Body of pancreas (tissue), 4 donors: ENCODE data around the gene CCDC149. TPM values are rescaled to one million over a fixed set of nuclear protein-coding genes. Genes with fewer than 3 reads are reported as not detected.

Experiments
- ATAC-seq: fragments of 150-250 bp; one replicate; pipeline ENCODE4 v1.9.1; 2016
- DNase-seq, 4 donors: peaks; one replicate each; pipeline ENCODE4 v3.0.0-alpha.2; 2019
- H3K27ac ChIP-seq, 4 donors: fragments of 200-600 bp; sonication (generic); 1 replicate in 3 of 4; 2 replicates in 1 of 4; pipeline versions ENCODE4 v1.5.1 to v1.6.1; 2016 to 2019; ENCODE audit warnings: mild to moderate bottlenecking in 1 of 4, mixed read lengths in 1 of 4, moderate library complexity in 1 of 4
- H3K27me3 ChIP-seq, 2 donors: fragments of 200-600 bp; sonication (generic); one replicate each; pipeline ENCODE4 v1.6.0; 2016; ENCODE audit warnings: mild to moderate bottlenecking in 1 of 2
- H3K36me3 ChIP-seq, 2 donors: fragments of 200-600 bp; sonication (generic); replicated peaks in 1 of 2; 2 replicates each; pipeline ENCODE4 v1.5.1; 2016; ENCODE audit warnings: low read depth in 2 of 2; ENCODE audit not compliant: insufficient read depth in 1 of 2
- H3K4me1 ChIP-seq: fragments of 200-600 bp; sonication (generic); one replicate; pipeline ENCODE4 v1.6.0; 2016
- H3K4me3 ChIP-seq, 2 donors: fragments of 200-600 bp; sonication (generic); 1 replicate in 1 of 2; 2 replicates in 1 of 2; pipeline ENCODE4 v1.5.1; 2016 to 2019
- H3K9me3 ChIP-seq, 3 donors: fragments of 200-600 bp; sonication (generic); 1 replicate in 2 of 3; 2 replicates in 1 of 3; pipeline ENCODE4 v1.5.1; 2016
- POLR2A ChIP-seq, 3 donors: fragments of 450-650 bp; IDR thresholded peaks; one replicate each; pipeline ENCODE4 v1.6.1; 2016; ENCODE audit warnings: antibody characterized with exemption in 3 of 3, mild to moderate bottlenecking in 2 of 3
- WGBS, 2 donors: methylation state at CpG; one replicate each; pipeline ENCODE4 v1.1.5; 2017; 5-methylcytosine and 5-hydroxymethylcytosine counted together
- intact Hi-C: fragments of 100-400 bp; cut with DNase I; formaldehyde crosslinking; loops from one replicate; pipeline ENCODE4 v1.15.1; 2023
- total RNA-seq, 2 donors: library from RNA; depleted of rRNA; stranded (reverse); fragments of >200 nt; gene quantifications; one replicate each; pipeline ENCODE4 v1.1.0, GENCODE V29; 2016
- TF ChIP-seq, protein P1 (sequence below), 7 experiments: fragments of 450-650 bp in 4 of 7; fragments of 200-600 bp in 3 of 7; sonication (generic) in 3 of 7; IDR thresholded peaks; one replicate each; pipeline ENCODE4 v1.5.1; 2016 to 2019; ENCODE audit warnings: antibody characterized with exemption in 7 of 7

Gene CCDC149
- total RNA-seq, 2 donors from 2014 or later: 9.6 to 15.0 TPM

DNA sequence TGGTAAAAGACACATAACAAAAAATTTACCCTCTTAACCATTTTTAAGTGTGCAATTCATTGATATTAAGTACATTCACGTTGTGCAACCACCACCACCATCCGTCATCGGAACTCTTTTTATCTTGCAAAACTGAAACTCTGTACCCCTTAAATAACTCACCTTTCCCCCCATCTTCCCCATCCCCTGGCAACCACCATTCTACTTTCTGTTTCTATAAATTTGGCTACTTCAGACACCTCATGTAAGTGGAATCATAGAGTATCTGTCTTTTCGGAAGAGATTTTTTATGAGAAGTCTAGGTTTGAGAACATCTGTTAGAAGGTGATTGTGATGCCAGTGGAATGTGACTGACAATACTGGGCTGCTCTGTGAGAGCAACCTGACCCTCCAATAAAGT is 39.8 kb upstream of the CCDC149 start:
- no peak for TF ChIP-seq POLR2A (IDR thresholded peaks at IDR 0.05)
- TF ChIP-seq, protein P1, sequence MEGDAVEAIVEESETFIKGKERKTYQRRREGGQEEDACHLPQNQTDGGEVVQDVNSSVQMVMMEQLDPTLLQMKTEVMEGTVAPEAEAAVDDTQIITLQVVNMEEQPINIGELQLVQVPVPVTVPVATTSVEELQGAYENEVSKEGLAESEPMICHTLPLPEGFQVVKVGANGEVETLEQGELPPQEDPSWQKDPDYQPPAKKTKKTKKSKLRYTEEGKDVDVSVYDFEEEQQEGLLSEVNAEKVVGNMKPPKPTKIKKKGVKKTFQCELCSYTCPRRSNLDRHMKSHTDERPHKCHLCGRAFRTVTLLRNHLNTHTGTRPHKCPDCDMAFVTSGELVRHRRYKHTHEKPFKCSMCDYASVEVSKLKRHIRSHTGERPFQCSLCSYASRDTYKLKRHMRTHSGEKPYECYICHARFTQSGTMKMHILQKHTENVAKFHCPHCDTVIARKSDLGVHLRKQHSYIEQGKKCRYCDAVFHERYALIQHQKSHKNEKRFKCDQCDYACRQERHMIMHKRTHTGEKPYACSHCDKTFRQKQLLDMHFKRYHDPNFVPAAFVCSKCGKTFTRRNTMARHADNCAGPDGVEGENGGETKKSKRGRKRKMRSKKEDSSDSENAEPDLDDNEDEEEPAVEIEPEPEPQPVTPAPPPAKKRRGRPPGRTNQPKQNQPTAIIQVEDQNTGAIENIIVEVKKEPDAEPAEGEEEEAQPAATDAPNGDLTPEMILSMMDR (IDR thresholded peaks at IDR 0.05): no peak
- H3K27me3 ChIP-seq: no peaks in the 10 kb centered on the region
- no peak overlapping the region for H3K4me3 ChIP-seq
- H3K4me1 ChIP-seq: no peaks in the 10 kb centered on the region
- H3K9me3 ChIP-seq: no peaks in the 10 kb centered on the region
- DNase-seq (no peak), ATAC-seq (no peak)
- H3K36me3 ChIP-seq: no peaks in the 10 kb centered on the region
- intact Hi-C loops: no loop called here
- no peak overlapping the region for H3K27ac ChIP-seq
- WGBS, 2 donors: 85 to 89% methylated on average over 4 of the region's 4 CpGs

DNA sequence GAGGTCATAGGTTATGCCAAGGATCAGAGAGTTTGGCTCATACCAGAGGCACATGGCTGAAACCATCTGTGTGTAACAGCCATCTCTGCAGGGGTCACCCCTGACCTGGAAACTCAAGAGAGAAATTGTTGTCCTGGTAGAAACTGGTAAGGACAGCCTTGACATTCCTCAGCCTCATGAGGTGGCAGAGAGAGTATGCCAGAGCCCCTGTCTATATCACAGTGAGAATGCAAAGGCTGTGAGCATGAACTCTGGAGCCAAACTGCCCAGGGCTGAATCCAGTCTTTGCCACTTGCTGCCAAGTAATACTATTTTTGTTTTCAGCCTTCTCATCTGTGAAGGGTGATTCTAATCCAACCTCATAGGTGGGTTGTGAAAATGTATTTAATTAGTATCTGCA is 37.1 kb upstream of the CCDC149 start:
- H3K27ac ChIP-seq: no peak overlapping the region
- no peaks in the 10 kb centered on the region for H3K4me1 ChIP-seq
- H3K36me3 ChIP-seq: no peaks in the 10 kb centered on the region
- ATAC-seq (peak; percentile 27), DNase-seq (no peak)
- intact Hi-C loops: no loop called here
- TF ChIP-seq POLR2A (IDR thresholded peaks at IDR 0.05): no peak
- TF ChIP-seq, protein P1 (IDR thresholded peaks at IDR 0.05): no peak
- H3K9me3 ChIP-seq: no peaks in the 10 kb centered on the region
- no peaks in the 10 kb centered on the region for H3K27me3 ChIP-seq
- H3K4me3 ChIP-seq: no peak overlapping the region

DNA sequence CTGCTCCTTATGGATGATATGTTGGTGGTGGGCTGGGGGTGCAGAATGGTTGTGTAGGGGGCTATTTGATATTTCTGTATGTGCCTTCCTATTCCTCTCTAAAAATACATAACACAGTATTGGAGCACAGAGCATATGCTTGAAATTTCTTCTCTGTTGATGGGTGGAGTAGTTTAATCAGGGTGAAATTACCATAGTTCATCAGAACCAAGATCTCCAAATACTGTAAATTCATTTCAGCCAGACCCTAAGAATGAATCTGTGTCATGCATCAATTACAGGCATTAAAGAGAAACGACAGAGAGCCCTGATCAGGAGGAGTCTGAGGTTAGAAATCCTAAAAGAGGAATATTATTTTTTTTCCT is 25.1 kb upstream of the CCDC149 start:
- Histone ChIP-seq H3K9me3 (no peaks in the 10 kb centered on the region), H3K27me3 (no peaks in the 10 kb centered on the region), H3K27ac (no peak overlapping the region), H3K4me1 (no peaks in the 10 kb centered on the region), H3K4me3 (no peak overlapping the region), H3K36me3 (no peaks in the 10 kb centered on the region)
- no peak for ATAC-seq
- DNase-seq: no peak
- WGBS, 2 donors: 48 to 67% methylated on average over 1 of the region's 1 CpG
- TF ChIP-seq, protein P1 (IDR thresholded peaks at IDR 0.05): no peak
- no peak for TF ChIP-seq POLR2A (IDR thresholded peaks at IDR 0.05)
- intact Hi-C loops: no loop called here

DNA sequence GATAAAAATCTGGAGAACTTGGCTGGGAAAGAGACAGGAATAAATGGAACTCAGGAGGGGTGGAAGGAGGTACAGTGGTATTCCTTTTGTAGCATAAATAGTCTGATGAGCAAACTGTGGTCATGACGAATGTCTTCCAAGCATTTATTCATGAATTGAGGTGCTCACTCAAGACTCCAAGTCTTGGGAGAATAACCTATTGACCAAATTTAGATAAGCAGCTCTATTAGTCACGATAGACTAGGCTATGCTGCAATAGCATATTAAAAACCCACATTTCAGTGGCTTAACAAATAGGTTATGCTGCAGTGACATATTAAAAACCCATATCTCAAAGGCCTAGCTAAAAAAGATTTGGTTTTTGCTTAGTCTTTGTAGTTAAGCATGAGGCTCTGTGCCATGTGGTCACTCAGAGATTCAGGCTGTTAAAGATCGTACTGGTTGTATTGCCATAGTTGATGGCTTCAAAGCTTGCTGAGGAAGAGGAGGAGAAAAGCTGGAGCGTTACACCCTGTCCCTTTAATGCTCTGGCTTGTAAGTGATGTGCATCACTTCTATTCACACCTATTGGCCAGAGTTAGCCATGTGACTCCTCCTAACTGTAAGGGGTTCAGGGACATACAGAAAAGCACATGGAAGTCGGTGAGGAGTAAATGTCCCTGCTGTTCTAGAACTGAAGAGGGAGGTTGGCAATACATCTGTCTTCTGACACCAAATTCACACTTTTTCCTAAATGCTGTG is 24.5 kb upstream of the CCDC149 start:
- H3K4me1 ChIP-seq: no peaks in the 10 kb centered on the region
- TF ChIP-seq, protein P1 (IDR thresholded peaks at IDR 0.05): no peak
- no peak for TF ChIP-seq POLR2A (IDR thresholded peaks at IDR 0.05)

DNA sequence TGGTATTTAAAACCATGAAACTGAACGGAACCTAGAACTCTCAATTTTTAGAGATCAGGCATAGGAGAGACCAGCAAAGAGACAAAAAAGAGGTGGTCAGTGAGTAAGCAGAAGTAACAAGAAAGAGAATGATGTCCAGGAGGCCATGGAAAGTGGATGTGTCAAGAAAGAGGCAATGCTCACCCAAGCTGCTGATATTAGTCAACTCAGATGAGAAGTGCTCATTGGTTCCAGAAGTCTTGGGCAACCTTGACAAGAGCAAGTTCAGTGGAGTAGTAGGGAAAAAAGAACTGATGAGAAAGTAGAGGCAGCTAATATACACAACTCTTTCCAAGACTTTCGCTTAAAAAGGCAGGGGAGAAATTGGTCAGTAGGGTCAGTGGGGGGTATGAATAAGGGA is 23.0 kb upstream of the CCDC149 start:
- intact Hi-C loops: no loop called here
- 79 to 81% methylated on average over 2 of the region's 2 CpGs for WGBS, 2 donors

More for the DNA sequence above, 24.5 kb upstream of the CCDC149 start:
- 60 to 61% methylated on average over 5 of the region's 5 CpGs for WGBS, 2 donors
- H3K36me3 ChIP-seq: no peaks in the 10 kb centered on the region
- H3K4me3 ChIP-seq: no peak overlapping the region
- H3K27me3 ChIP-seq: no peaks in the 10 kb centered on the region
- intact Hi-C loops: no loop called here
- no peak for DNase-seq
- no peak for ATAC-seq
- no peak overlapping the region for H3K27ac ChIP-seq
- H3K9me3 ChIP-seq: no peaks in the 10 kb centered on the region

More for the DNA sequence above, 23.0 kb upstream of the CCDC149 start:
- TF ChIP-seq, protein P1 (IDR thresholded peaks at IDR 0.05): no peak
- TF ChIP-seq POLR2A (IDR thresholded peaks at IDR 0.05): no peak
- Histone ChIP-seq H3K36me3 (no peaks in the 10 kb centered on the region), H3K4me3 (no peak overlapping the region), H3K9me3 (no peaks in the 10 kb centered on the region), H3K27ac (no peak overlapping the region), H3K4me1 (no peaks in the 10 kb centered on the region), H3K27me3 (no peaks in the 10 kb centered on the region)
- ATAC-seq (no peak), DNase-seq (no peak)
